ENCODE results near the gene AP5Z1.

Gene AP5Z1

DNA sequence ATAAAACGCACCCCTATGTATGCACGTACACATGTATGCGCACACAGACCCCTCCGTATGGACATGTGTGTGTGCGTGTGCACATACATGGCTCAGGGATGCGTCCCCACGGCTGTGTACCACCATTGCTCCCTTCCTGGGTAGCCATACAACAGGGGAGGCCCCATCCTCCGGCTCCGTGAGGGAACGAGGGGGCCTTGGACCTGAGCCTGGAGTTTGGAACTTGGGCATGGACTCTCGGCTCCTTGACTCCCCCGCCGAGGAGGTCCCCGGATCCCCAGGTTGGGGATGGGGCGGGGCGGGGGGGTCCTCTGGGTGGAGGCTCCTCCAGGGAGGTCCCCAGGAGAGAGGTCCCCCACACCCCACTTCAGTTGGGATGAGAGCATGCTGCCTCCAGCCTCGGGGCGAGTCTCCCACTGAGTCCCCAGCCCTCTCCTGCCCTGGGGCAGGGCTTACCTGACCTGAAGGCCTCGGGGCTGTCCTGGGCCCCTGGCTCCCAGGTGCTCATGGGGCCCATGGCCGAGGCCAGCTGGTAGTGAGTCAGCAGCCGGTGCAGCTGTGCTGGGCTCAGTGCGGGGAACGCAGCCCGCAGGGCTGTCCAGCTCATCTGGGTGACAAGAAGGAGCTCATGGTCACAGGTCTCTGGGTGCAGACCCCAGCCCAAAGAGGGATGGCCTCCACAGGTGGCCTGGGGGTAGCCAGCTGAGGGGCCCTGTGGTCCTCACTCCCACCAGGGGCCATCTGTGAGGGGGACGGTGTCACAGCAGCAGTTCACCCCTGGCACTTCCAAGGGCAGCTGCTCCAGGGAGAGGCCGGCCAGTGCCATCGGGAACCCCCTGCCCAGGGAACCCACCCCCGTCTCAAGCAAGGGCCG lies 29.9 kb downstream of the AP5Z1 start:
- DNase-seq, result no peak

DNA sequence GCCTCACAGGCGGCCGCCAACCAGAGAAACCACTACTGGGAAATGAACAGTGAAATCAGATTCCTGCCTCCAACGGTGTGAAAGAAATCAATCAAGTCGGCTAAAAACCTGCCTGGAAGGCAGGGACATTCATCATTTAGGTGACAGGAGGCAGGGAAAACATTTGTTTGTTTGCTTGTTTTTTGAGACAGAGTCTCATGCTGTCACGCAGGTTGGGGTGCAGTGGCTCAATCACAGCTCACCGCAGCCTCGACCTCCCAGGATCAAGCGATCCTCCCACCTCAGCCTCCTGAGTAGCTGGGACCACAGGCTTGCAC lies 30.5 kb downstream of the AP5Z1 start:
- DNase-seq, result no peak

- no peak for DNase-seq
These were observed 31.7 kb downstream of the AP5Z1 start for GRCh38 chr7:4806983-4807597.

DNA sequence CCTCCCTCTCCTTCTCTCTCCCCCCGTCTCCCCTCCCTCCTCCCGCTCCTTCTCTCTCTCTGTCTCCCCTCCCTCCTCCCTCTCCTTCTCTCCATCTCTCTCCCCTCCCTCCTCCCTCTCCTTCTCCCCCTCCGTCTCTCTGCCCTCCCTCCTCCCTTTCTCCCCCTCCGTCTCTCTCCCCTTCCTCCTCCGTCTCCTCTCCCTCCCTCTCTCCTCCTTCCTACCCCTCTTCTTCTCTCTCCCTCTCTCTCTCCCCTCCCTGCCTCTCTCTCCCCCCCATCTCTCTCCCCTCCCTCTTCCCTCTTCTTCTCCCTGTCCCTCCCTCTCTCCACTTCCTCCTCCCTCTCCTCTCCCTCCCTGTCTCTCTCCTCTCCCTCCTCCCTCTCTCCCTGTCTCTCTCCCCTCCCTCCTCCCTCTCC lies 32.2 kb downstream of the AP5Z1 start:
- no peak for DNase-seq

DNA sequence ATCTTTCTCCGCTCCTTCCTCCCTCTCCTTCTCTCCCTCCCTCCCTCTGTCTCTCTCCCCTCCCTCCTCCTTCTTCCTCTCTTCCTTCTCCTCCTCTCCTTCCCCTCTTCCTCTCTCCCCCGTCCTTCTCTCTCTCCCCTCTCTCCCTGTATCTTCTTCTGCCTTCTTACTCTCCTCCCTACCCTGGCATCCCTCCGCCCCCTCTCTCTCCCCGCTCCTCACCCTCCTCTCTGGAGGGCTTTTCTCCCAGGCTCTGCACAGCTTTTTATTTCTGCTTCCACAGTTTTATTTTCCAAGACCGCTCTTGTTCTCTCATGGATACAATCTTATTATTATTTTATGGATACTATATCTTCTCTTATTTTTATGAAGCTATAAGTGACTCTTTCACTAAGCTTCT lies 32.6 kb downstream of the AP5Z1 start:
- DNase-seq, result no peak

- DNase-seq, result no peak
These were observed 33.1 kb downstream of the AP5Z1 start for GRCh38 chr7:4808565-4808964.

DNA sequence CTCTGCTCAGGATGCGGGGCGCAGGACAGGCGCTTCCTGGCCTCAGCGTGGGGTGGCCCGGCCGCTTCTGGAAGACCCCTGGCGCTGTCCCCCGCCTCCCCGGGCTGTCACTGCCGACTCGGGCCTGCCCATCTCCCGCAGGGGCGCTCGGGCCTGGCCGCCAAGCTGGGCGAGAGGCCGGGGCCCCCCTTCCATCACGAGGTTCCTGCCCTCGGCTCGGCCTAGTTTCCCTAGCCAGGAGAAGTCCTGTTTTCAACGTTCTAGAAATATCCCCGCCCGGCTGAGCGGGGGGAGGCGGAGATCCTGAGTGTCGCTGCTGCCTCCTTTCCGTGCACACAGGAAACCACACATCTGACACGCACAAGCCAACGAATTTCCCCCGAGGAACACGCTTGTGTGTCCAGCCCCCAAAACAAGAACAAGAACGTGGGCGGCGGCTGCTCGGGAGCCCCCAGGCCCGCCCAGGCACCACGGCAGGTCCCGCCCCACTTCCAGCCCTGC lies 33.7 kb downstream of the AP5Z1 start:
- DNase-seq, result peak; percentile 54

GRCh38 chr7:4809666-4810065 lies 34.2 kb downstream of the AP5Z1 start:
- DNase-seq, result peak in 2 of 3 donors; percentile 19 to 31

DNA sequence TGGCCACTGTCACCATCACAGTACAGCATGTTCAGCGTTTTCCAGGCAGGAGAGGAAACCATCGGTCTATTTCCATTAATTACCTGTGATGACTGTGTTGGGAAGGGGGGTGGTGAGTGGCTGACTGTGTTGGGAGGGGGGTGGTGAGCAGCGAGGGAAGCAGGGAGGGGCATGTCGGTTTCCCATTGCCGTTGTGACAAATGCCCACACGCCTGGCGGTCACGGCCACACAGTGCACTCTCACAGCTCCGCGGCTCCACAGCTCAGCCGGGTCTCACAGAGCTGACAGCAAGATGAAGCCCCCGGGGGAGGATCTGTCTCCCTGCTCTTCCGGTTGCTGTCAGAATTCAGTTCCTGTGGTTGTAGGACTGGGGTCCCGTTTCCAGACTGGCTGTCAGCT lies 39.0 kb downstream of the AP5Z1 start:
- DNase-seq, result no peak

GRCh38 chr7:4815121-4815520 lies 39.7 kb downstream of the AP5Z1 start:
- DNase-seq, result no peak

DNA sequence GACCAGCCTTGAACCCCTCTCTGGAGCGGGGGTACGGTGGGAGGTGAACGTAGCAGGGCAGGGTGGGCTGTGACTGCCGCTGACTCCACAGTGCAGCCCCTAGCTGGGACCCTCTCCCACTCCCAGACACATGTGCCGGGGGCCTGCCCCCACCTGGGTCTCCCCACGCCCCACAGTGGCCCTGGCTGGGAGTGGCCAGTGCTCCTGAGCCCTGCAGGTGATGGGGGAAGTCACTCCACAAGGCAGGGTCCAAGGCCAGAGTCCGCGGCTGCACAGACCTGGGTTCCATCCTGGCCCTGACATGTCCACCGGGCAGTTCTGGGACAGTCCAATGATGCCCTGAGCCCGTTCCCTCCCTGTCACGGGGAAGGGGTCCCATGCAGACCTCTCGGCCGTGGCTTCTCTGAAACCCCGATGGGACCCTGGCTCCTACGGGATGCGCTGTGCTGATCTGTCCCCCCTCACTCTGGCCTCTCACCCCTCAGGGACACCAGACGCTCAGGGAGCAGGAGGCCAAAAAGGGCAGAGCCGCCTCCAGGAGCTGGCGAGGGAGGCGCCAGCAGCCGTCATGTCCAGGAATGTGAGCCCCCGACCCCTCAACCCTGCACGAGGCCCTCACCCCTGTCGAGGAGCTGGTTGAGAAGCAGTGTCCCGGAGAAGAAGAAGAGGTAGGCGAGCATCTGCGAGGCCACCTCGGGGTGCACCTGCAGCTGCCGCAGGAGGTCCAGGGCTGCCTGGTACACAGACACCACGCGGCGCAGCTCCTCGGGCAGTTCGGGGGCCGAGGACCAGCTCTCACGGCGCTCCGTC lies 40.4 kb downstream of the AP5Z1 start:
- no peak for DNase-seq

GRCh38 chr7:4816419-4817080 lies 41.1 kb downstream of the AP5Z1 start:
- DNase-seq, result no peak

DNA sequence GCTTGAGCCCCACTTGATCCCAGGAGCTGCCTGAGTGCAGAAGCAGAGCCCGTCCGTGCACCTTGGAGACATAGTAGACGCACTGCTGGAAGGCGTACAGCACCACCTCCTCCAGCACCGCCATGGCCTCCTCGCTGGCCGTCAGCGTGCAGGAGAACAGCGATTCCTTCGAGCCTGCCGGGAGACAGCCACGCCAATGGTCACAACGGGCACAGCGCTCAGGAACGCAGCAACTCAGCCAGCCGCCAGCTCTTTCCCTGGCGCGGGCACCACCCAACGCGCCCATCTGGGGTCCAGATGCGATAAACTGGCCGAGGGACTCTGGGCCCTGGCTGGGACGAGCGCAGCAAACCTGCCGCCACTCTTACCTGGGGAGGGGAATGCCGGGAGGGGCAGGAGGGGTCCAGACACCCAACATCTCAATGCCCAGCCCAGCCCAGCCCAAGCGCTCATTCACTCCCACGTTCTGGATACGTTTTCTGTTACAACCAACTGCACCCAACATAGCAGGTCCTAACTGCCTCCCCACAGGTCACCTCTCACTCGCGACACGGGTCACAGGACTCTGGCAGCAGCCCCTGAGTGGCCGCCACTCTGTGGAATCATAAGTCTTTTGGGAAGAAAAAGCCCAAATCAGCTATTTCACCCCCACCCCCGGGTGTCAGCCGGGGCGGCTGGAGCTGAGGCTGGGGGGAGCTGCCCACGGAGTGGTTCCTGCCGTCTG lies 41.9 kb downstream of the AP5Z1 start:
- DNase-seq, result no peak

- DNase-seq, result no peak
These were observed 42.8 kb downstream of the AP5Z1 start for GRCh38 chr7:4818000-4818794.

DNA sequence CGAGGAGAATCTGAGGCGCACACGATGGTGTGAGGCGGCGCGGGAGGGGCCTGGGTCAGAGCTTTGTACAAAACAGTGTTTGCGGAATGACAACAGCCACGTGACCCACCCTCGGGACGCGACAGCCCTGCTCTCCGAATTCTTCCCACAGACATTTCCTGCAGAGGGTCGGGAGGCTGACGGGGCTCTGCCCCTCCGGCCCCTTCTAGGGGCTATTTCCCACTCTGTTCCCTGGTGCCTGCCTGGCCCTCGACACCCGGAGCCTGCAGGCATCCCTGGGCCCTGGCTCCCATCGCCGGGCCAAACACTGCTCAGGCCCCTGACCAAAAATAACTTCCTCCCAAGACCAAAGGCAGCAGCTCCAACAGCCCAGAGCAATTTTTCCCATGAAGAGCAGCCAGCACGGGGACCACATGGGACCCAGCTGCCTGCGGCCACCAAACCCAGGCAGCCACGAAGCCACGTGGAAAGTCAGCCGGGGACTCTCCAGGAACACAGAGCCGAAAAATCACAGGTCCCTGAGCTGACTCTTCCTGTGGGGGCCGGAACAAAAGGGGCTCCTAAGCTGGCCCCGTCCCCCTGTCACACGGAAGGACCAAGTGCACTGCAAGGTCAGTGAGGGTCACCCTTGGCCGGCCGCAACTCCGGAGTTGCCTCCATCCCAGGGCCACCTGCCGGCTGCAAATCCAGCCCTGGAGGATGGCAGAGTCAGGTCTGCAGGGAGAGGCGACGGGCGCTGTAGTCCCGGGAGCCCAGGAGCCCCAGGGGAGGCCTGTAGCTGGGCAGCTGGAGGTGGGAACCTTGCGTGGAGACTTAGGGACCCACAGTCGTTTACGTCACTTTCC lies 44.4 kb downstream of the AP5Z1 start:
- no peak for DNase-seq

GRCh38 chr7:4820405-4820966 lies 45.1 kb downstream of the AP5Z1 start:
- DNase-seq, result no peak

DNA sequence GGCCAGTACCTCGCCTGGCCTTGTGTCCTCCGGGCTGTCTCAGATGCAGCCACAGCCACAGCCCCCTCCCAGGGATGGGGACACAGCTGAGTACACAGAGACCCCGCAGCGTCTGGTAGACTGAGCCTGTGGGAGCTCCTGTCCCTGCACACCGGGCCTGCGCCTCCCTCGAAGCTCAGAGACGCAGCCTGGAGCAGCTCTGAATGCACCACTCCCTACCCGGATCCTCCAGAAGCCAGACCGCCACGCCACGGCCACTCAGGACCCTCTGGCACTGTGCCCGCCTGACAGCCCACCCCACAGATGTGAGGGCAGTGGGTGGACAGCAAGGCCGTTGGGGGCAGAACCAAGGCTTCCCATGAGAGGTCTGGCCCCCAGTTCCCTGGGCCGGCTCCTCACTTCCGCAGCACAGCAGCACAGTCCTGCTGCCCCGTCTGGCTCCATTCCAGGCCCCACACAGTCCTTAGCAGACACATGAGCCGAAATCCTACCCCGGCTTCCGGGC lies 45.6 kb downstream of the AP5Z1 start:
- no peak for DNase-seq

- no peak for DNase-seq
These were observed 47.3 kb downstream of the AP5Z1 start for GRCh38 chr7:4822677-4823076.

- DNase-seq, result no peak
These were observed 48.2 kb downstream of the AP5Z1 start for GRCh38 chr7:4823441-4824119.
